Measurements from ENCODE around the gene PCSK5. TPM values are rescaled to one million over a fixed set of nuclear protein-coding genes. Genes with fewer than 3 reads are reported as not detected.

PCSK5 gene
- total RNA-seq, 1 donor from 2014 or later = 78.9 TPM

DNA sequence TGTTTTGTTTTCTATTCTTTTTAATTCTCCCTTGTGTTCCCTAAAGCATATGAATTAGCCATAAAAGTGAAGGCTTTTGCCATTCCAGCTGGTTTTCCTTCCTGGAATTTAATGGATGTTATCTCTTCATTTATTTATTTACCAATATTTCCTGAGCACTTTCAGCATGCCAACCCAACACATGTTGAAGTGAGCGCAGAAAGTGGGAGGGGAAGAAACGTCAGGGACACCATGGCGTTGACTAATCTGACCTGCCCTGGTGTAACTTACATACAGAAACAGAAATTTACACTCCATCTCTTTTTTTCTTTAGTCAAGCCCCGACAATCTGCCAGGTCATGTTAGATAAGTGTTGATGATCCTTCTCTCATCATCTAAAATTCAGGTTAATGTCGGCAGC lies 247.5 kb downstream of the PCSK5 start:
- DNase-seq (ENCODE audit: low spot score) = no peak

DNA sequence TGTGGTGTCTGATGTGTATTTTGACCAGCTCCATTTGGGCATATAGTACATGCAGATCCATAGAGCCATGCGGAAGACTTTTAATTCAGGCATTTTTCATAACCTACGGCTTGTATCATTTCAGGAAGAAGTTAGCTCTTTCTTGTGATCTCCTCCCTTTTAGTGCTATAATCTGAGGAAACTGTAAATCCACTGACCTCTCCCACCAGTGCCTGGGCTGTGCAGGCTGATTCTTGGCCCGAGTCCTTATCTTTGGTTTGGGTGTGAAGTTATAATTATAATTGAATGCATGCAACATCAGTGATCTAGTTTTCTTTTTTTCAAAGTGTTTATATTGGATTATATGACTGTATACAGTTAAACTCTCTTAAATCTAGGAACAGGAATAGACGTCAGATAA lies 247.9 kb downstream of the PCSK5 start:
- no peak for DNase-seq (ENCODE audit: low spot score)

DNA sequence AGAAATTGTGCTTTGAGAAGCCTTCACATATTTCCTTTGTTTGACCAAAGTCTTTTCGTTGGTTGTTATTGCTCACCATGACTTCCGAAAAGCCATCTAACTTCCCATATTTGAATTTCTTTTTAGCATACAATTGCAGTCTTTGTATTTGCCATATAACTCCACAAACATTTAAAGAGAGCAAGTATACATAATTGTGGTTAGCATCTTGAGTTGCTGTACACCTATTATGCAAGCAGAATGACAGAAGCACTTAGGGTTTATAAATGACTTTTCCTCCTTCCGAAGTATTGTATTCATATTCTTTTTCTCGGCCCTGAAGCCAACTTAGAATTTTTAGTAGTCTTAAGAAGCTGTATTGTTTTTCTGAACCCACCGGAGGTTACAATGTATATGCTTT lies 253.4 kb downstream of the PCSK5 start:
- no peak for DNase-seq (ENCODE audit: low spot score)

DNA sequence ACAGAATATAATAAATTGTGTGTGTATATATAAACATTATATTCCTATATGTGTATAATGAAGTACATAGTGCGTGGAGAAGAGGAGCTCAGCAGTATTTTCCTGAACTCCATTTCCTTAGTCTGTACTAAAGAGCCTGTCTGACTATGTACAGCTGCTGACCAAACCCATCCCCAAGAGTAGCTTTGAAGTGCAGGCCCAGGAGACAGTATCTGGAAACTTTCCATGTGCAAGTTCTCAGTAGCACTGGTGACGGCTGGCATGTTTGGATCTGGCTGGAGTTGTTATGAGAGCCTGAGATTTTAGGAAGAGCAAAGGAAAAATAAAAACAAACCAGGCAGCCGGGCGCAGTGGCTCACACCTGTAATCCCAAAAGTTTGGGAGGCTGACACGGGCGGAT lies 259.5 kb downstream of the PCSK5 start:
- DNase-seq (ENCODE audit: low spot score) = no peak

DNA sequence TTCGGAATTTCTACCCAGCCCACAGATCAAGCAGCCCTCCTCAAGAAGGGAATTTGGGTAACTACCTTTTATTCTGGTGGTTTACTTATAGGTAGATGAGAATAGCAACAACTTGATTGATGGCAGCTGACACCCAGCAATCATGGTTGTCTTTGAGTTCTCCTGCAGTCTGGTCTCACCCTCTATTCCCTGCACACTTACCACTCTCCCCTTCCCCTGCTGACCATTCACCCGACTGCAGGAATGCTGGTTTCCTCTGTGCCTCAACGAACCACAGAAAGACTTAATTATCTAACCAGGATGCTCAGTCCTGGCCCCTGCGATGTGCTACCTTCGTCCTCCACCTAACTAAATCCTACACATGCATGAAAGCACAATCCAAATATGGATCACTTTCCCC lies 260.8 kb downstream of the PCSK5 start:
- no peak for DNase-seq (ENCODE audit: low spot score)

DNA sequence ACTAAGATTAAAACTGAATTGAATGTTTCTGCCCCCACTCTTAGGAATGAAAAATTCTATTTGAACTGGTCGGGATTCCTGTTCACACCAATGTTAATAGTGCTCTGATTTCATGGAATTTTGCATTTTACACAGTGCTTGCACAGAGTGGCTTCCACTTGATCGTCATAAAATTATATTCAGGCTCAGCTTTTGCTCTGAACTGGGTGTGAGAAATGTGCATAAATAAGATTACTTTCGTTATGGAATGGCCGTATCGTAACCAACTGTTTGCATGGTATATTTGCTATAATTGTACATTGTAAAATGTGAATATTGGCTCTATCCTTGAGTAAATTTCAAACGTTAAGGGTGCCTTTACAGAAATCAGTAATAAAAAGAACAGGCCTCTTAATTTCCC lies 262.9 kb downstream of the PCSK5 start:
- no peak for DNase-seq (ENCODE audit: low spot score)

DNA sequence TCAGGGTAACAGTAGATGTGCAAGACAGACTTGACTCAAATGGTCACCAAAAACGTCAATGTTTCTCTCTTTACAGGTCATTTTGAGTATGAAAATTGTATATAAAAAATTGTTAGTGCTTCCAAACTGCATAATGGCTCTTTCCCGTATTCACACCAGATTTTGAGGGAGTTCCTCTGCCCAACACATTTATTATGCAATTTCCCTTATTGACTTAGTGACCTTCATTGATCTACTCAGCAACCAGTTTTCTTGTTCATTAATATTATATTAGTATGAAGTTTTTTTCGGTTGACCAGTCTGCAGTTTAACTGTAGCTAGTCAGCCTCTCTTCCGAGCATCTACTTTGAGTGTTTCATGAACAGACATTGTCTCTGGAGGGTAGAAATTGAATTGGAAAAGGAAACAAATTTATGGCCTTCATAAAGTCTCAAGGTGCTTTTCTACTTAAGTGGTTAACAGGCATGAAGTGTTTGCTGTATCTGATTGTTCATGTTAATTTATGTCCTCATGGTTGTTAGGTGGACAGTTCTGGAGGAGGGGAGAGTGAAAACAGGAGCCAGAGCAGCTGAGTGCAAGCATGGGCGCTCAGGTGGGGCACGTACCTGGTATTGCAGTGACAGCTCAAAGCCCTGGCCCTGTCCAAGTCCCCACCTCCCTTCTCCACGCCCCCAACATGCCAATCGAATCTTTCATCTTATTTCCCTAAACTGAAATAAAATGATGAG lies 263.6 kb downstream of the PCSK5 start:
- no peak for DNase-seq (ENCODE audit: low spot score)

DNA sequence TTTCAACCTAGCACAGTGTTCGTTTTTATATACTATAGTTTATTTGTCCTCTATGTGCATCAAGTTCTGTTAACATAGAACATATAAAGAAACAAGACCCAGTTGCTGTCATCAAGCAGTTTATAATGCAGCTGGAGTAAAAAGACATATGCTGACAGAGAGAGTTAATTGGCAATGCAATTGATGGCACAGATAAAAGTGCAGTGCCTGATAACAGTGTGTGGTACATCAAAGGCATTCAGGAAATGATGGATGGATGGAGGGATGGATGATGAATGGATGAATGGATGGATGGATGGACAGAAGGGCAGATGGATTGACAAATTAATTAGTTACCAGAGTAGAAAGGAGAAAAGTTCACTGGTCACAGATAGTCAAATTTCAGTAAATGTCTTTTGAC lies 264.9 kb downstream of the PCSK5 start:
- no peak for DNase-seq (ENCODE audit: low spot score)

DNA sequence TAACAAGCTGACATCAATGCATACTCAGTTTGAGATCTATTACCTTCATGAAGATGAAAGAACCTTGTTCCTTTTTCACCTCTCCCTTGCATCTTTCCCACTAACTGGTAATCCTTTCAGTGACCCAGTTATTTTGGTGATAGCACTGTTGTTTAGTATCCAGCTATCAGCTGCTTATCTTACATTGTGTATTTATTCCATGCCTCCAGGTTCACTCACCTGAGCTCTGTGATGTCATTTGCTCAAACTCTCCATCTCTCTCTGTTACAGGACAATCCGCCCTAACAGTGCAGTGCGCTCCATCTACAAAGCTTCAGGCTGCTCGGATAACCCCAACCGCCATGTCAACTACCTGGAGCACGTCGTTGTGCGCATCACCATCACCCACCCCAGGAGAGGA lies 268.2 kb downstream of the PCSK5 start:
- DNase-seq (ENCODE audit: low spot score) = no peak

DNA sequence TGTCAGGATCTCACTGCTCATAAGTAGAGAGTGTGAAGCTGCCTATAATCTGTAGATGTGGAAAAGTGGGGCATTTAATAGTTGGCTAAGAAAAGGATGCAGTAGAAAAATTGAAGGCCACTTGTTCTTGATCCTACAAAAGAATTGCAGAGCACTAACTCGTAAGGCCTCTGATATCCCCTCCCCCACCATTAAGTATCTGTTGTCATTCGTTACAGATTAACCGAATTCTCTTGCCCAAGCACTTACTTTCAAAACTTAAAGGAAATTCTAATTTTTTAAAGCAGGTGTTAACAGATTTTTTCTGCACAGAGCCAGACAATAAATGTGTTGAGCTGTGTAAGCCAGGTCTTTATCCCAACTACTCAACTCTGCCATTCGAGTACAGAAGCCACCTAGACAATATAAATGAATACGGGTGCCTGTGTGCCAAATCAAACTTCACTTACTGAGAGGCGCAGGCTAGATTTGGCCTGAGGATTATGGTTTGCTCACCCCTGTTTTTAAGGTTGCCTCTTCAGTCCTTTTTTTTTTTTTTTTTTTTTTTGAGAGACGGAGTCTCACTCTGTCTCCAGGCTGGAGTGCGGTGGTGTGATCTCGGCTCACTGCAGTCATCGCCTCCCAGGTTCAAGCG lies 268.9 kb downstream of the PCSK5 start:
- no peak for DNase-seq (ENCODE audit: low spot score)

DNA sequence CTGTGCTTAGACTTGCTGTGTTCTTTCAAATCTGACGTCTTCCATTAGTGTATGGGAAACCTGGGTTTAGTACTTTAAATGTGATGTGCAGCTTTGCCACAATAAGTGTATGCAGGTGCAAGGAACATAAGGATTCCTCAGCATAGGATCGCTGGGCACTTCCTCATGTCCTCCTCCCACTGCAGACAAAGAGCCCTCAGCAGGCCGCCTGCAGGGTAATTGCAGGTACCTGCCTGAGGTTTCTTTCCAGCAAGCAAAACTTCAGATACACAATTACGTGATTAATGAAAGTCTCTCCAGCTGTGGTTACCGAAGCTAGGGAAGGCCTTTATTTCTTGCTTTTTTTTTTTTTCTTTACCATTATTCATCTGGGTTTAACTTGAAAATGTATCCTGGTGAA lies 270.6 kb downstream of the PCSK5 start:
- no peak for DNase-seq (ENCODE audit: low spot score)

DNA sequence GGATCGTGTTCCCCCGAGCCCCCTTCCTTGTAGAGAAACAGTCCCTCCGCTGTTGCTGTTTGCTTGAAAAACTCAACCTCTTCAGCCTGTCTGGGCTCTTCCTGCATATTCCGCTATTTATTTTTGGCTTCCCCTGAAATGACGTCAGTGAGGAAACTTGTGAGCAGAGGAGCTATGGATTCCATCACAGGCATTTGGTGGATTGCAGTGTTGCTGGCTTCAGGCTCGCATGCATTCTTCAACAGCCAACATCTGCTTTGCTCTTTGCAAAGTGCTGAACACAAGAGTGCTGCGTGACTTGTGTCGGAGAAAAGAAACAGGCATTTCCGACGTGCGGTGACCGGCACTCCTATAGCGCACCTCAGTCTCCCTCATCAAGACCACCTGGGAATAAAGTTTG lies 271.1 kb downstream of the PCSK5 start:
- DNase-seq (ENCODE audit: low spot score) = peak; percentile 60

DNA sequence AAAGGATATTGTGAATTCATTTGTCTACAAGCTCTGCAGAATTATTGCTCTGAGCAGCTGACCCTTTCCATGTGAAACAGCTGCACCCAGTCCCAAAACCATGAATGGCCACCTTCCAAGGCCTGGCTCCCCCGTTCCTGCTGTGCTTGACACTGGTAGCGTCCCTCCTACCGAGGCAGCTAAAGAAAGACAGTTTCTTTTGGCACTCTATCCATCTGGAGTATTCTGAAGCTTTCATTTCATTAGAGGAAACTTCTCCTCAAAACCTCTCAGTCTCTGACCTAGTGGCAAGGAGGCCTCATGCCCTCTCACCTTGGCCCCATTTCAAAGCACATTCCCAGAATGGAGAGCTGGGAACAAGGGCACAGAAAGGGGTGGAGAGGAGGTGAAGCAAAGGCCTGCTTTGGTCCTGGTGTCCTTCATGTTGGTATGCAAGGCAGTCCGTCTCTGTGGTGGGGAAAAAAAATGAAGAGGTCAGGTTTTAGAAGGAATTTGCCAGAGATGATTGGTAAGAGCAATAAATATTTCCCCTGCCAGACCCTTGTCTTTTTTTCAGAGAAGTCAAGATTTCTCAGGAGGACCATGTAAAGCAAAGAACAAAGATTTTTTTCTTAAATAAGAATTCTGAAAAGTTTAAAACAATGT lies 271.7 kb downstream of the PCSK5 start:
- DNase-seq (ENCODE audit: low spot score) = no peak

DNA sequence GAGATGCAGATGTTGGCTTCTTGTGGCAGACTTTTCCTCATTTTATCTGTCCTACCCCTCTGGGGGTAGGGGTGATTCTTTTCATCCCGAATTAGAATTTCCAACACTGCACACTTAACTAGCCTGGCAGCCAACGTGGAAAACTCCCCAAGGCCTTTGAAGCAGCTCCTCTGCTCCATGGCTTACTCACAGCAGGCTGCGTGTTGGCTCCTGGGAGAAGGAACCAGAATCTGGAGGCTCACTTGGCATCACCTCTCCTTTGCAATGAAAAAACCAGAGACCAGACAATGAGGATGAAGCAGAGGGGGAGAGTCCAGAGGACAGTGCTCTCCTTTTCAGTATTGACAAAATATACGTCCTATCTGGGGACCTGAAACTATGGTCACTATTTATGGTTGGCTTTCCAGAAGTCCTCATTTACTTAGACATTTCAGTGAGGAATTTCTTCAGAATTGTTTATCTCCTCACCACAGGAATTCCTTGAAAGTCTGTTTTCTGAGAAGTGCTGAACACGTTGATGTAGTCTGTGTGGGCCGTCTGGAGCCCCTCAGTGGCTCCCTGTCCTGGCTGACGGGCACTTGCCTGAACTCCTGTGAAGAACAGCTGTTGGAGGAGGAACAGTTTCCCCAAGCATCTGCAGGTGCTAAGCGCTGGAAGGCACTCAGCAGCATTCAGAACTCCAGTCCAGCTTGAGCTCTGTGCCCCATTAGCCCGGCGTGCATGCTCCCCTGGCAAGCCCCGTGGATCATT lies 272.5 kb downstream of the PCSK5 start:
- DNase-seq (ENCODE audit: low spot score) = no peak

DNA sequence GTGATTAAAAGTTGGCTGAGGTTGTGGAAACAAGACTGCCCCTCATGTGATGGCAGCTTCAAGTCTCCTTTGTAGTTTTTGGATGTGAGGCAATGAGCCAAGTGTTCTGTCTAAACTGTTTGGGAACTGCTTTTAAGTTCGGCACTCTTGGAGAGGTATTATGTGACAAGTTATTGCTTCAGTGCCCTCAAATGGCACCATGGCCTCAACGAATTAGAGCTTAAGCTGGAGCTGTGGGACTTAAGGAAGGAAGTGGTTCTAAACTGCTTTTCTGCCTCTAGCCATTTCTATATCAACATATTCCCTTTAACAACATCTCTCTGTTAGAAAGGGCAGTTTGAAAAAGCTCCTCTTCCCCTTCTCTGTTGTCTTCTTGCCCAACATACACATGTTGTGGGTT lies 276.1 kb downstream of the PCSK5 start:
- DNase-seq (ENCODE audit: low spot score) = no peak

DNA sequence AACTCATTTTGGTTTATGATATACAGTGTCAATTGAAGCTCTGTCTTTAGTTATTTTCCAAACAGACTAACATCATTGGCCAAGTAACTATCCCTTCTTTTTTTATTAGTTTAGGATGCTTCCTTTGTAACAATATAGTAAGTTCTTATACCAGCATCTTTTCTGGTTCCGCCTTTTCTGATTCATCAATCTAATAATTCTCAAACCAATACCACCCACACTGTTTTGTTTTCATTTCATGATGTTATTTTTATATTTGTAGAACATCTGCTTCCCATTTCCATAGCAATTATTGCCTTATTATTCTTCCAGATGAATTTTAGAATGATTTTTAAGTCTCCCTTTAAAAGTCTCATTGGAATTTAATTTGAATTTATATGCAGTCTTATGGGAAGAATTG lies 285.7 kb downstream of the PCSK5 start:
- no peak for DNase-seq (ENCODE audit: low spot score)

DNA sequence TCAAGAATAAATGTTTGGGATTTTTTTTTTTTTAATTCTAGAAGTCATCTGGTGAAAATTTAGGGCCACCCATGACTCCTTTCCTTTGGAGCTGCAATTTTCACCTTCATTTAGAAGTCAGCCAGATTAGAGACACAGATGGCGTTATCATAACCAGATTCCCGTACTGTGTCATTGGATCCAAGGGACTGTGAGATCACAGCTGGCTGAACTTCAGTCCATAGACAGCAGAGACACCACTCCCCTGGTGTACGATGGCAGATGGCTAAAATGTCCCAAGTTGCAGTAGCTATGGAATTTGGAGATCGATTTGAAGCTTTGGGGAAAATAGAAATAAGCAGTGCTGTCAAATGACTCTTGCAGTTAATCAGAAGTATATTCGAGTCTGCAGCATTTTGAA lies 287.5 kb downstream of the PCSK5 start:
- DNase-seq (ENCODE audit: low spot score) = no peak

DNA sequence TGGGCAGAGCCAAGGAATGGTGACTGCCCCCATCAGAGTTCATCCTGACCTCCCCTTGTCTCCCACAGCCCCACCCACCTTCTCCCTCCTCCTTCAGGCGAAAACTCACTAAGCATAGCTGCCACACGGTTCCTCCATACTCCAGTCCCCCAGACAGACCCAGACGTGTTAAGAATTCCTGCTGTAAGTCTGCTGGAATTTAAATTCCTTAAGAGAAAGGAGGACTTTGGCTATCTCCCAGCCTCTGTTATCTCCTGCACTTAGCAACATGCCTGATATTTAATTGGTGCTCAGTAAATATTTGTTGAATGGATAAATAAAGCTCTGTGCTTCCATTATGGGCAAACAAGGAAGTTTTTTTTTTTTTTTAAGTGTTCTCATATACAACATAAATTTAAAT lies 290.1 kb downstream of the PCSK5 start:
- DNase-seq (ENCODE audit: low spot score) = peak; percentile 36

DNA sequence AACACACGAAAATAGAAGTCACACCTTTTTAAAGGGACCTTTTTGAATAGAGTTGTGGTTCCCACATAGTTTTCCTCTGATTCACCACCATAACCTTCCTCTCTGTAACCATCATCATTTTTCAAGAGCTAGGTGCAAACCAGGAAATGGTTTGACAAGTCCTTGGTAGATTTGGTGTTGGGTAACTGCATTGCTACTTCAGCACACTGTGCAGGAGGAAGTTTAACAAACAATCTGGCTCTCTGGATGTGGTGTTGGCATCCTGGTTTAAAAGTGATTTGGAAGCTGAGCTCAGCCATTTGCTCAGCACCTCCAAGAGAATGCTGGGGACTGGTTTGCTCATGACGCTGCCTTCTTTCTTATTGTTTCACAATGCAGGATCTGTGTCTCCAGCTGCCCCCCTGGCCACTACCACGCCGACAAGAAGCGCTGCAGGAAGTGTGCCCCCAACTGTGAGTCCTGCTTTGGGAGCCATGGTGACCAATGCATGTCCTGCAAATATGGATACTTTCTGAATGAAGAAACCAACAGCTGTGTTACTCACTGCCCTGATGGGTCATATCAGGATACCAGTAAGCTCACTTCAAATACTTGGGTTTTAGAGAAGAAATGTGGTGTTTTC lies 290.7 kb downstream of the PCSK5 start:
- DNase-seq (ENCODE audit: low spot score) = no peak

DNA sequence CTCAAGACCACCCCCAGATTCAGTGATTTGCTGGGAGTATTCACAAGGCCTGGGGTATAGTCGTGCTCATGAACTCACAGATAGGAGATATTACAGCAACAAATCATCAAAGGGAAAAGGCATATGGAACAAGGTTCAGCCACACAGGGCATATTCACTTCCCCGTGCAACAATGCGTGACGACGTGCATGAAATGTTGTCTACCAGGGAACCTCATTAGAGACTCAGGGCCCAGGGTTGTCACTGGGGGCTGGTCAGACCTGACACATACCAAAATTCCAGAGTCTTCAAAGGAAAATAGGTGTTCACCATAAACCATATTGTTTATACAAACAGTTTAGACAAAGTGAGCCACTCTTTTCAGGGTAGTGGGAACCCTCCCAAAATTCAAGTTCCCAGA lies 291.3 kb downstream of the PCSK5 start:
- DNase-seq (ENCODE audit: low spot score) = no peak

DNA sequence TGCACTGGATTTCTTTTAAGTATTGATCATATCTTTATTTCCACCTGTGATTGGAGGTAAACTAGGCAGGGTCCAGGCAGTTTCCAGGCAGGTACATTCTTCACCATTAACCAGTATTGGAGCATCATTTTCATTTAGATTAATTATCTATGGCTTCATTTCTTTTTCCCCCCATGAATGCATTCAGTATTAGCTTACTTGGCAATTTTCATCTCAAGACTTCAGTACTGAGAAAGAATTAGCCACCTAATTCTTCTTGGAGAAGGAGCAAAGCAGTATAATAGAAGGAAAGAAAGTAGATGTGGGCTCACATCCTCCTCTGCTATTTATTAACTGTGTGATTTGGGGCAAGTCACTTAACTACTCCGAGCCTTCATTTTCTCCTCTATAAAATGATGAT lies 295.0 kb downstream of the PCSK5 start:
- no peak for DNase-seq (ENCODE audit: low spot score)

DNA sequence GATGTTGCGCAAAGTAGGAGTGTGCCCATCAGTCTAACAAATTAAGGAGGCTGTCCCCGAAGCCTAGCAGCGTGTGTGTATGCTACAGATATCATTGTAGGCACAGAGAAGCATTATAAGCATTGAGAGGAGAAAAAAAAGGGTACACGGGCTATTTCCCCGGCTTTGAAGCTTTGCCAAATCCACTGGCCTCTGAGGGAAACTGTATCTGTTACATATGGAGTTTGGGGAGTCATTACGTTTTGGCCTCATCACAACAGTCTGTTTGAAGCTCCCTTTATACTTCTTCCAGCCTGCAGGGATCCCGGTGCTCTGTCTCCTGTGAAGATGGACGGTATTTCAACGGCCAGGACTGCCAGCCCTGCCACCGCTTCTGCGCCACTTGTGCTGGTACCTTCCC lies 297.8 kb downstream of the PCSK5 start:
- no peak for DNase-seq (ENCODE audit: low spot score)

Measured in mucosa of gallbladder (tissue), 1 donor.